DND-41 (cell line): ENCODE results near the gene SMARCA1.

Experiments used
- CTCF ChIP-seq: IDR thresholded peaks from 2 replicates; pipeline ENCODE4 v1.5.1; 2012; ENCODE audit warnings: borderline replicate concordance, low read length, moderate library complexity, mild to moderate bottlenecking; ENCODE audit not compliant: poor library complexity, severe bottlenecking; ENCODE audit errors: extremely low read depth
- EZH2 ChIP-seq: IDR thresholded peaks from 3 replicates; pipeline ENCODE4 v1.6.1; 2012; ENCODE audit warnings: borderline replicate concordance, low read depth, mild to moderate bottlenecking, moderate library complexity, low read length, inconsistent platforms; ENCODE audit not compliant: severe bottlenecking

- TF ChIP-seq CTCF, result peak; percentile 74
- TF ChIP-seq EZH2, result no peak
Observed at GRCh38 chrX:129540068-129540653, 16.9 kb upstream of the SMARCA1 start, which contains the start of gene OCRL.
